Endothelial cell of umbilical vein (primary cell): ENCODE measurements around the gene CD74.

Source experiments
- CTCF ChIP-seq, 2 donors: IDR thresholded peaks; 1 replicate in 1 of 2; 2 replicates in 1 of 2; pipeline ENCODE4 v1.5.1; 2011; ENCODE audit warnings: low read length in 2 of 2, mild to moderate bottlenecking in 2 of 2, moderate library complexity in 2 of 2, control low read depth in 1 of 2, inconsistent platforms in 1 of 2, low read depth in 1 of 2; ENCODE audit not compliant: insufficient read depth in 1 of 2; ENCODE audit errors: extremely low read depth in 1 of 2
- EZH2 ChIP-seq: IDR thresholded peaks from 2 replicates; pipeline ENCODE4 v1.6.1; 2012; ENCODE audit warnings: borderline replicate concordance, low read depth, mild to moderate bottlenecking, moderate library complexity, low read length, inconsistent platforms; ENCODE audit not compliant: severe bottlenecking
- POLR2A ChIP-seq: IDR thresholded peaks from 2 replicates; pipeline ENCODE4 v1.6.1; 2012; ENCODE audit warnings: low read depth, mild to moderate bottlenecking, control low read depth, low read length

GRCh38 chr5:150395688-150395975 is 17.1 kb downstream of the CD74 start:
- TF ChIP-seq EZH2 (no peak), CTCF (IDR thresholded peaks at IDR 0.05; ENCODE audit: extremely low read depth in 1 of 2, insufficient read depth in 1 of 2, low read depth in 1 of 2, low read length in 2 of 2) (no peak), POLR2A (no peak)
